ENCODE measurements around the gene KANK2.

The KANK2 gene

GRCh38 chr19:11238781-11239376 lies 41.5 kb upstream of the KANK2 start:
- H3K4me2 ChIP-seq: no peak overlapping the region
- H3K27me3 ChIP-seq: 0 out of 2 replicates have a peak, but pooled peaks cover 3% of the 10 kb centered on the region
- no peaks in the 10 kb centered on the region for H3K36me3 ChIP-seq
- no peaks in the 10 kb centered on the region for H3K4me1 ChIP-seq
- no peaks in the 10 kb centered on the region; the same call in 1 of the 2 replicates for H4K20me1 ChIP-seq
- TF ChIP-seq Cebpa-rat (IDR thresholded peaks at IDR 0.05): no peak
- no peak overlapping the region for H3K9ac ChIP-seq
- H3K9me3 ChIP-seq: peaks cover 14% of the 10 kb centered on the region
- no peak overlapping the region for H3K4me3 ChIP-seq
- H3K27ac ChIP-seq: no peak overlapping the region

GRCh38 chr19:11238041-11238440 lies 40.7 kb upstream of the KANK2 start:
- peaks cover 14% of the 10 kb centered on the region for H3K9me3 ChIP-seq
- no peaks in the 10 kb centered on the region; the same call in 1 of the 2 replicates for H4K20me1 ChIP-seq
- H3K4me3 ChIP-seq: no peak overlapping the region
- H3K9ac ChIP-seq: no peak overlapping the region
- TF ChIP-seq Cebpa-rat (IDR thresholded peaks at IDR 0.05): no peak
- H3K36me3 ChIP-seq: no peaks in the 10 kb centered on the region
- H3K27ac ChIP-seq: no peak overlapping the region
- no peak overlapping the region for H3K4me2 ChIP-seq
- no peaks in the 10 kb centered on the region for H3K4me1 ChIP-seq
- H3K27me3 ChIP-seq: 0 out of 2 replicates have a peak, but pooled peaks cover 3% of the 10 kb centered on the region

- peaks cover 14% of the 10 kb centered on the region for H3K9me3 ChIP-seq
- 0 out of 2 replicates have a peak, but pooled peaks cover 3% of the 10 kb centered on the region for H3K27me3 ChIP-seq
- no peaks in the 10 kb centered on the region for H3K4me1 ChIP-seq
- no peak overlapping the region for H3K27ac ChIP-seq
- H3K4me2 ChIP-seq: no peak overlapping the region
- no peak overlapping the region for H3K4me3 ChIP-seq
- no peak for TF ChIP-seq Cebpa-rat (IDR thresholded peaks at IDR 0.05)
- H4K20me1 ChIP-seq: no peaks in the 10 kb centered on the region; the same call in 1 of the 2 replicates
- no peaks in the 10 kb centered on the region for H3K36me3 ChIP-seq
- H3K9ac ChIP-seq: no peak overlapping the region
Observed at GRCh38 chr19:11237321-11237720, 40.0 kb upstream of the KANK2 start.

- no peak for TF ChIP-seq Cebpa-rat (IDR thresholded peaks at IDR 0.05)
- Histone ChIP-seq H3K4me1 (no peaks in the 10 kb centered on the region), H3K36me3 (no peaks in the 10 kb centered on the region), H3K4me2 (no peak overlapping the region), H3K9me3 (peaks cover 14% of the 10 kb centered on the region), H3K9ac (no peak overlapping the region), H4K20me1 (no peaks in the 10 kb centered on the region; the same call in 1 of the 2 replicates), H3K27me3 (no peaks in the 10 kb centered on the region), H3K4me3 (no peak overlapping the region), H3K27ac (no peak overlapping the region)
Observed at GRCh38 chr19:11236324-11237301, 39.3 kb upstream of the KANK2 start.

- Histone ChIP-seq H3K4me2 (no peak overlapping the region), H3K9me3 (peaks cover 14% of the 10 kb centered on the region), H3K27ac (no peak overlapping the region), H4K20me1 (no peaks in the 10 kb centered on the region), H3K4me3 (no peak overlapping the region), H3K27me3 (no peaks in the 10 kb centered on the region), H3K36me3 (no peaks in the 10 kb centered on the region), H3K9ac (no peak overlapping the region), H3K4me1 (no peaks in the 10 kb centered on the region)
- no peak for TF ChIP-seq Cebpa-rat (IDR thresholded peaks at IDR 0.05)
Observed at GRCh38 chr19:11234486-11235075, 37.2 kb upstream of the KANK2 start.

GRCh38 chr19:11233073-11233472 lies 35.7 kb upstream of the KANK2 start:
- no peak for TF ChIP-seq Cebpa-rat (IDR thresholded peaks at IDR 0.05)
- H4K20me1 ChIP-seq: no peaks in the 10 kb centered on the region
- H3K27ac ChIP-seq: no peak overlapping the region
- H3K4me2 ChIP-seq: no peak overlapping the region
- no peaks in the 10 kb centered on the region for H3K4me1 ChIP-seq
- 0 out of 2 replicates have a peak, but pooled peaks cover under 1% of the 10 kb centered on the region for H3K9me3 ChIP-seq
- H3K4me3 ChIP-seq: no peak overlapping the region
- H3K36me3 ChIP-seq: no peaks in the 10 kb centered on the region
- no peak overlapping the region for H3K9ac ChIP-seq
- H3K27me3 ChIP-seq: no peaks in the 10 kb centered on the region

GRCh38 chr19:11232555-11232954 lies 35.2 kb upstream of the KANK2 start:
- Histone ChIP-seq H3K36me3 (no peaks in the 10 kb centered on the region), H4K20me1 (no peaks in the 10 kb centered on the region), H3K9me3 (no peaks in the 10 kb centered on the region), H3K9ac (no peak overlapping the region), H3K4me1 (no peaks in the 10 kb centered on the region), H3K4me3 (no peak overlapping the region), H3K27ac (no peak overlapping the region), H3K27me3 (no peaks in the 10 kb centered on the region), H3K4me2 (no peak overlapping the region)
- no peak for TF ChIP-seq Cebpa-rat (IDR thresholded peaks at IDR 0.05)

GRCh38 chr19:11230621-11231386 lies 33.5 kb upstream of the KANK2 start:
- no peak overlapping the region for H3K4me2 ChIP-seq
- H3K36me3 ChIP-seq: no peaks in the 10 kb centered on the region
- no peak overlapping the region for H3K27ac ChIP-seq
- no peaks in the 10 kb centered on the region for H3K27me3 ChIP-seq
- no peak for TF ChIP-seq Cebpa-rat (IDR thresholded peaks at IDR 0.05)
- no peaks in the 10 kb centered on the region for H3K9me3 ChIP-seq
- no peak overlapping the region for H3K9ac ChIP-seq
- no peak overlapping the region for H3K4me3 ChIP-seq
- no peaks in the 10 kb centered on the region for H4K20me1 ChIP-seq
- no peaks in the 10 kb centered on the region for H3K4me1 ChIP-seq

GRCh38 chr19:11227195-11227886 lies 30.0 kb upstream of the KANK2 start:
- TF ChIP-seq Cebpa-rat (IDR thresholded peaks at IDR 0.05): no peak
- H3K27ac ChIP-seq: no peak overlapping the region
- H3K4me1 ChIP-seq: no peaks in the 10 kb centered on the region
- no peaks in the 10 kb centered on the region for H4K20me1 ChIP-seq
- H3K9ac ChIP-seq: no peak overlapping the region
- H3K36me3 ChIP-seq: no peaks in the 10 kb centered on the region
- no peak overlapping the region for H3K4me2 ChIP-seq
- no peak overlapping the region for H3K4me3 ChIP-seq
- H3K9me3 ChIP-seq: no peaks in the 10 kb centered on the region
- H3K27me3 ChIP-seq: no peaks in the 10 kb centered on the region
